Nephron (organoid): Measurements from ENCODE around the gene ZHX3.

Source experiments
- H3K27ac Mint-ChIP-seq, 3 experiments: 2 replicates each; pipeline ENCODE4 v1.8.0; 2020; ENCODE audit warnings: mixed read lengths in 3 of 3, mild to moderate bottlenecking in 2 of 3, moderate library complexity in 1 of 3
- H3K27me3 Mint-ChIP-seq: 2 replicates; pipeline ENCODE4 v1.8.0; 2021; ENCODE audit warnings: low read depth, mild to moderate bottlenecking, moderate library complexity, mixed read lengths
- H3K36me3 Mint-ChIP-seq: 2 replicates; pipeline ENCODE4 v1.8.0; 2020; ENCODE audit warnings: low read depth, mixed read lengths
- H3K4me1 Mint-ChIP-seq: 2 replicates; pipeline ENCODE4 v1.8.0; 2020; ENCODE audit warnings: mixed read lengths
- H3K4me3 Mint-ChIP-seq, 3 experiments: 2 replicates each; pipeline ENCODE4 v1.8.0; 2020; ENCODE audit warnings: mild to moderate bottlenecking in 3 of 3, mixed read lengths in 3 of 3, moderate library complexity in 2 of 3
- H3K9me3 Mint-ChIP-seq: 2 replicates; pipeline ENCODE4 v1.8.0; 2020; ENCODE audit warnings: mixed read lengths
- CTCF ChIP-seq, 3 experiments: fragments of 200-600 bp; sonication (generic); IDR thresholded peaks; one replicate each; pipeline ENCODE4 v1.5.0; 2021; ENCODE audit warnings: antibody characterized with exemption in 3 of 3; ENCODE audit not compliant: unreplicated experiment in 3 of 3

ZHX3 gene

GRCh38 chr20:41304424-41305079 lies 13.0 kb downstream of the ZHX3 start:
- Mint-ChIP-seq H3K36me3 (no peaks in the 10 kb centered on the region), H3K9me3 (no peaks in the 10 kb centered on the region), H3K27ac (no peak overlapping the region), H3K4me1 (peaks cover 6% of the 10 kb centered on the region), H3K4me3 (no peak overlapping the region), H3K27me3 (no peaks in the 10 kb centered on the region)
- TF ChIP-seq CTCF (IDR thresholded peaks at IDR 0.05; ENCODE audit: unreplicated experiment in 3 of 3), result no peak

- no peaks in the 10 kb centered on the region for H3K36me3 Mint-ChIP-seq
Observed at GRCh38 chr20:41304002-41304401, 13.5 kb downstream of the ZHX3 start.

GRCh38 chr20:41300886-41301285 lies 16.6 kb downstream of the ZHX3 start:
- H3K27me3 Mint-ChIP-seq, result no peaks in the 10 kb centered on the region
- no peak overlapping the region for H3K4me3 Mint-ChIP-seq
- no peak for TF ChIP-seq CTCF (IDR thresholded peaks at IDR 0.05; ENCODE audit: unreplicated experiment in 3 of 3)
- H3K36me3 Mint-ChIP-seq, result no peaks in the 10 kb centered on the region
- no peaks in the 10 kb centered on the region for H3K9me3 Mint-ChIP-seq
- peaks cover 5% of the 10 kb centered on the region for H3K4me1 Mint-ChIP-seq
- no peak overlapping the region for H3K27ac Mint-ChIP-seq

More at GRCh38 chr20:41304002-41304401, 13.5 kb downstream of the ZHX3 start:
- no peak for TF ChIP-seq CTCF (IDR thresholded peaks at IDR 0.05; ENCODE audit: unreplicated experiment in 3 of 3)
- Mint-ChIP-seq H3K27ac (no peak overlapping the region), H3K9me3 (no peaks in the 10 kb centered on the region), H3K27me3 (no peaks in the 10 kb centered on the region), H3K4me3 (no peak overlapping the region), H3K4me1 (peaks cover 5% of the 10 kb centered on the region)

GRCh38 chr20:41300383-41300782 lies 17.1 kb downstream of the ZHX3 start:
- TF ChIP-seq CTCF (IDR thresholded peaks at IDR 0.05; ENCODE audit: unreplicated experiment in 3 of 3), result no peak
- Mint-ChIP-seq H3K9me3 (no peaks in the 10 kb centered on the region), H3K27me3 (no peaks in the 10 kb centered on the region), H3K4me1 (peaks cover 5% of the 10 kb centered on the region), H3K4me3 (no peak overlapping the region), H3K36me3 (no peaks in the 10 kb centered on the region), H3K27ac (no peak overlapping the region)

GRCh38 chr20:41299899-41300298 lies 17.6 kb downstream of the ZHX3 start:
- H3K4me1 Mint-ChIP-seq, result peaks cover 5% of the 10 kb centered on the region
- H3K27ac Mint-ChIP-seq, result no peak overlapping the region
- H3K4me3 Mint-ChIP-seq, result no peak overlapping the region
- no peaks in the 10 kb centered on the region for H3K36me3 Mint-ChIP-seq
- H3K27me3 Mint-ChIP-seq, result no peaks in the 10 kb centered on the region
- no peaks in the 10 kb centered on the region for H3K9me3 Mint-ChIP-seq
- no peak for TF ChIP-seq CTCF (IDR thresholded peaks at IDR 0.05; ENCODE audit: unreplicated experiment in 3 of 3)
